ENCODE measurements around the gene CNRIP1.
"Not testable (repeated sequence)": the region's sequence is repeated elsewhere in the genome, so short reads cannot be mapped to it uniquely, and the experiment has no call there.

The CNRIP1 gene

DNA sequence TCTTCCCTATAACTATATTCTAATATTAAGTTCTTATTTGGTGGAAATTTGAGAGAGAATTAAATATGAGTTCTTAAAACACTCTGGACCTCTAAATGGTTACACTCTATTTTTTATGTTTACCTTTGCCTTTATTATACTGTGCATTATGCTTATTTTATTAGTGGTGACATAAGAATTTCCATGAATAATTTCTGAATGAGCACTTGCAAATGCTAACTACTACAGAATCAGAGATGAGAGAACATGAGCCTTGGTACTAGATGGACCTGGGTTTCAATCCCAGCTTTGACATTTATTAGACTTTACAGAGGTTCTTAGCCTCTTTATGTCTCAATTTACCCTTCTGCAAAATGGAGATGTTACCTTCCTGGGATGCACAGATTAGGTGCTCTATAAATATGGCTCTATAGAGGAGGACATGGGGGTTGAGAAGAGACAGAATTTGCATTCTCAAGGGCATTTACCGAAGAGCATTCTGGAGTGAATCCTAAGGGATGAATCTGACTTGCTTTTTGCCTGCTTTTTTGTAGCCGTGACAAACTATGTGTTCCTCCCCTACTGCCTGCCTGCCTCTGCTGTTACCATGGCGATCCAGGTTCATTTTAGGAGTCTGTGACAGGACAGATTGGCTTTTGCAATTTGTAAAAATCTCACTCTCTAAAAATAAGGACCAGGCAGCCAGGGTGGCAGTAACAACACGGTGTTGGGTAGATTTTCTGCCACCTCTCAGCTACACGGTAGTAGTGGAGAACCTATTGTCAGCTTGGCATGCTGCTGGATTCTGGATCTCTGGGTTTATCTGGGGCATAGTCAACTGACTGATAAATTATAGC, 20.7 kb upstream of the CNRIP1 start:
- DNase-seq, result no peak

DNA sequence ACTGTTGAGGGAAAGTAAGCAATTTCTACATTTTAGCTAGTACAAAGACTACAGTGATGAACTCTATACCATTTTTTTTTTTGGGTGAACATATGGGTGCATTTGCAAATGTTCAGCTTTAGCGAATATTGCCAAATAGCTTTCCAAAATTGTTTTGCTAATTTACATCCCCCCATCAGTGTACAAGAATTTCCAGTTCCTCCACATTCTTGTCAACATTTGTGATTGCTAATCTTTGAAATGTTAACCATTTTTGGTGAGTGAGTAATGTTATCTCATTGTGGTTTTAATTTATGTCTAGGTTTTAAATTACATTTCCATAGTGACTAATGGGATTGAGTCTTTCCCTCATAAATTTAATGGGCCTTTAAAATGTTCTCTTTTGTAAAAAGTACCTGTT, 16.4 kb upstream of the CNRIP1 start:
- DNase-seq, result no peak

DNA sequence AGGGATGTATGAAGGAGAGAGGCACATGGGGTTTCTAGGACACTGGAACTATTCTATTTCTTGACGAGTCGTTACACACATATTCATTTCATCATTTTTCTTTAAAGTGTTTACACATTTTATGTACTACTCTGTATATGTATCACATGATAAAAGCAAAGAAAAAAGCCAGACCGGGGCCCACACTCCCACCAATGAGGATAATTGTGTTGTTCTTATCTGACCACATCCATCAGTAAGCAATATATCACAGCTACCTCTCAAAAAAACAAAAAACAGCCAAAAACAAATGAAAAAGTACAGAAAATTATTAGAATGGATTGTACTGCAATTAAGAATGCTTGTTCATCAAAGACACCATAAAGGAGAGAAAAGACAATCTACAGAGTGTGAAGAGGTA, 14.2 kb upstream of the CNRIP1 start:
- DNase-seq, result no peak

DNA sequence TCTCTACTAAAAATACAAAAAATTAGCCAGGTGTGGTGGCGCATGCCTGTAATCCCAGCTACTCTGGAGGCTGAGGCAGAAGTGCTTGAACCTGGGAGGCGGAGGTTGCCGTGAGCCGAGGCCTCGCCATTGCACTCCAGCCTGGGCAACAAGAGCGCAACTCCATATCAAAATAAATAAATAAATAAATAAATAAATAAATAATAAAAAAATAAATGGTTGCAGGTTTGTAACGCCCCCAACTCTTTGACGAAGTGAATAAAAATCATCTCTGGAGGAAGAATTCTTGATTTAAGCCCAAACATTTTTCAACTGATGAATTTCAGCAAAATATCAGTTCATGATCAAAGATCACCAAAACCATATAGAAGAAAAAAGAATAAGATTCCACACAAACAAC, 13.3 kb upstream of the CNRIP1 start:
- DNase-seq, result no peak

DNA sequence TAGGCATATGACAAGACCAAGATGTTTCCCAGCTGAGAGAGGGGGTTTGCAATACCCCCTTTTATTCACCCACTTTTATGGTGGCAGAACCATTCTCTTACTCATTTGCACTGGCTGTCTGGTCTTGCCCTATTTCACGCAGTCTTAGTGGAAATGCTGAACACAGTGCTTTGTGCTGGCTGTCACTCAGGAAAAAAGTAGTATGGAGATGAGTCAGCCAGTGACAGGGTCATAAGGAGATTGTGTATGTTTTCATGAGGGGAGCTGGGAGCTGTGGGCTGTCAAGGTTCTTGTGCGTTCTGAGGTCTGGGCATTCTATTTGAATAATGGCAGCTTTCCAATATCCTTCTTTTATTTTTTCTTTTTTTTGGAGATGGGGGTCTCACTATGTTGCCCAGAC, 10.9 kb upstream of the CNRIP1 start:
- DNase-seq, result no peak

DNA sequence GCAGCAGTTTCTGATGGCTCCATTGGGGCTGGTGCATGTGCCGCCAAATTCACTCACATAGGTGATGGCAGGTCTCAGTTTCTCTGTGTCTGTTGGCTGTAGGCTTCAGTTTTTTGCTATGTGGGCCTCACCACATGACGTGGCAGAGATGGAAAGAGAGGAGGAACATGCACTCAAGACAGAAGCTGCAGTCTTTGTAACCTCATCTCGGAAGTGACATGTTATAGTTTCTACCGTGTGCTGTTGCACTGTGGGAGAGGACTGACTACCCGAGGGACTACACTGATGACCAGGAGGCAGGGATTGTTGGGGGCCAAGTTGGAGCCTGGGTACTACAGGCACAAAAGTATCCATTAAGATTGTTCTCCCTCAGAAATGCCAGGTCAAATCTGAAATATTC, 9.2 kb upstream of the CNRIP1 start:
- no peak for DNase-seq

DNA sequence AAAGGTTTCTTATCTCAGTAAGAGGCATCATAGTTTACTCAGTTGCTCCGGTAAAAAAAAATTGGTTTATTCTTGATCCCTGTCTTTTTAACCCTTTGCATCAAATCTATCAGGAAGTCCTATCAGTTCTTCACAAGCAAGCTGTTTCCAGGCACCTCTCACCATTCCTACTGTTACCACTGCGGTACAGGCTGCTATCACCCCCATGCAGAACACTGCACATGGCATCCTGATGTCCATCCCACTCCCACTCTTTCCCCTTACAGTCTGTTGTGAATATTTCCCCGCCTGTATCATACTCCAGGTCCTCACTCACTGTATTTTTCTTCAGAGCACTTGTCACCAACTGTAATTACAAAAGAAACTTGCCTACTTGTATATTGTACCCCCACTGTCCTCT, 5.3 kb upstream of the CNRIP1 start:
- DNase-seq, result no peak

DNA sequence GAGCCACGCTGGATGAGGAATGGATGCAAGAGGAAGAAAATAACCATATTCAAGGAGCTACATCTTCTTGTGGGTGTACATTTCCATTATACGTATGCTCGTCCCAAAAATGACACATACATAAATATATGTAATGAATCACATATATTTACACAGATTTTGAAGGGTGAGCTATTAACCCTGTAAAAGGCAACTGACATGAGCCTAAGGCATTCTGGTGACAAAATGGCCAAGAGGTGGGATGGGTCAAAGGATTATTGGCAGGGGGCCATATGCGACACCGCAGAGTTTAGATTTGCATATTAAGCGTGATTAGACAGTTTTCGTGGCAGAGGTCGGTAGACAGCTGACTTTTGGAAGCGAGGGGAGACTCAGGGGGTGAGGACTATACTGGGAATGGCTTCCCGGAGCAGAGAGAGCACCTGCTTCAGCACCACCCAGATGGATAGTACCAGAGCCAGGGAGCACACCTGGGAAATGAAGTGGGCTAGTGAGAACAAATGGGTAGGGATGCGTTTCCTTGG, 431 bp upstream of the CNRIP1 start:
- DNase-seq, result peak; percentile 76 to 93 (median 77)

DNA sequence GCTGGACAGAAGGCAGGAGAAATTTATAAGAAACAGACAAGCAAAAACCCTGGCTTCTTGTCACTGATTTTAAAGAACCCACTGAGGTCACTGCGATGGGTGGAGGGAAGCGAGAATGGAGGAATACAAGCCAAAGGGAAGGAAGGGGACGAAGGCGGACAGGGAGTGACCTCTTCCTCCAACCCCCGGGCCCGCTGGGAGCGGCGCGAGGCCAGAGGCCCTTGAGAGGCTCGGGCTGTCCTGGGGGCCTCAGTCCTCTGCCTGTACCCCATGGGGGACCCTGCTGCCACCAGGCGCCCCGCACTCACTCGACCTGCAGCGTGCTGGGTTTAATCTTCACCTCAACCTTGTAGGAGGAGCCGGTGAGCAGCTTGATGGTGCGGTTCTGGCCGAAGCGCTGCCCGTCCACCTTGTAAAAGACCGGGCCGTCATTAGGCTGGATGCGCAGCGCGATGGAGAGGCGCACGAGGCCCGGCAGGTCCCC, 793 bp downstream of the CNRIP1 start:
- peak in 1 of 3 experiments; percentile 73 for DNase-seq

DNA sequence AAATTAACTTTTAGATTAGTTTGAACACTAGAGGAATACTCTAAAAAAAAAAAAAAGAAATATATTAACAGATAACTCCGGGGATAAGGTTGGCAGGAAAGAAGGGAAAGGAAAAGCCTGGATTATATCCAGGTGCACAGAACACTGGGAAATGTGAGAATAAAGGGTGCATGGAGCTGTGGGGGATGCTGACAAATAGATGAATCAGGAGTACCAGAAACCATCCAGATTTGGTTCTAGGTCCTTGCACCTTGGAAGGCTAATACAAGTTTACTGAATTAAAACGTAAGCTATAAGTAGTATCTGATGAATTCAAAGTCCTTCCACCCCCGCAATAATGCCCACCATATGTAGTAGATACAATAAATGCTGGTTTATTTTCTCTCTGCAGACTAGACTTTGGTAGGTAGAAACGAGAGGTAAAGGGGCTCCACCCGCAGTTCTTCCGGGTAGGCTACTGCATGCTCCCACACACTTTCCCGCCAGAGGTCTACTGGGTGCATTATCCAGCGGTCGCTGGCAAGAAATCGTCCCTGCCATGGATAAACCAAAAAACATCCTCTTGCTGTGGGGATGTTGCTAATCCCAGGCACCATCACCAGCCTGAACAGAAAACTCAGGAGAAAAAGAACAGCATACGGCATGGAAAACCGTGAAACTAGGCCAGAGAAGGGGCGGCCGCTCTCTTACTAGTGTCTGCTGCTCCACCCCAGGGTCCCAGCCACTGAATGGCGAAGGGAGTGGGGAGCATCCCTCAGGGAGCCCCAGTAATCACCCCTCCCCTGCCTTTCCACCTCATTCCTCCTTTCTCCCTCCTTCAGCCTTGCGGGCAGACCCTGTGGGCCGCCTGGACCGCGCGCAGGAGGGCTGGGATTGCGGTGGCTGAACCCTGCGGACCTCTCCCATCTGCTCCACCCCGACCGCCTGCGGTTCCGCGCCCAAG, 1.5 kb downstream of the CNRIP1 start:
- DNase-seq, result peak in 1 of 3 experiments; percentile 47

DNA sequence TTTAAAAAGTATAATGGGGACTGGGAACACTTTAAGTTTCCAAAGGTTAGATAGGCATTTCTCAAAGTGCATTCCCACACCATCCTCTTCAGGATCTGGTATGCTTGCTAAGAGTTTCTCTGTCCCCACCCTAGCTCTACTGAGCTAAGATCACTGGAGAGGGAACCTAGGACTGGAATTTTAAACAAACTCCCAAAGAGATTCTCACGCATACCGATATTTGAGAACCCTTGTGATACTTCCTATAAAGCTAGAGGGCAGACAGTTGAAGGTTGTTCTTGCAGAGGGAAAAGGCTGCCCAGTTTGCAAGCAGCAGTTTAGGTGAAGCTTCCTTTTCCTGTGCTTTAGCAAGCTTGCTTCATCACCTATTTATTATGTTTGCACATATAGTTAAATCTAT, 3.6 kb downstream of the CNRIP1 start:
- no peak for DNase-seq

DNA sequence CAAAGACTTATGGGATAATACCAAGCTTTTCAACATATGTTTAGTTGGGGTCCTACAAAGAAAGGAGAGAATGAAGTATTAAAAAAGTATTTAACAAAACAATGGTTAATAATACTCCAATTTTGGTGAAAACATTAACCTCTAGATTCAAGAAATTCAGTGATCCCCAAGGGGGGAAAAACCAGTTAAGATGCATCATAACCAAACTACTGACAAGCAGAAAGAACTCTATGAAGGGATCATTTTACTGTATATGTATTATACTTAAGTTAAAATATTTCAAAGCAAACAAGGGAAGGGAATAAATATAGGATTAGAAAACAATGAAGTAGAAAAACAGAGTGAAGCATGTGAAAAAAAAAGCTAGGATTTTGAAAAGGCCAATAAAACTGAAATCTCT, 8.7 kb downstream of the CNRIP1 start:
- no peak for DNase-seq

DNA sequence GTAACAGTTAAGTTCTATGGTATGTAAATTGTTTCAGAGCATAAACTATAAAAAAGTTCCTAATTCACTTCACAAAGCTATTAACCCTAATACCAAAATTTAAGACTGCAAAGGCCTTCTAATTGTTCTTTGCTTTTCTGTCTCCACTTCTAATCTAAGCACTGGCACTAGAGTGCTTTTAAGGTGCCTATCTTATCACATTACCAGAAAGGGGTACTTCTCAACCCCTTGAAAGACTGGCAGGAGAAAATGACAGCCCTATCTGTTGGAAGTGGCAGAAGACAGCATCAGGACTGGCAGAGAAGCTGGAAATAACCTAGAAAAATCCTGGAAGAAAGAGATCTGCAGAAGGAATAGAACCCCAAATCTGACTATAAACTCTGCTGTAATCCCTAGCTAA, 10.3 kb downstream of the CNRIP1 start:
- DNase-seq, result no peak

DNA sequence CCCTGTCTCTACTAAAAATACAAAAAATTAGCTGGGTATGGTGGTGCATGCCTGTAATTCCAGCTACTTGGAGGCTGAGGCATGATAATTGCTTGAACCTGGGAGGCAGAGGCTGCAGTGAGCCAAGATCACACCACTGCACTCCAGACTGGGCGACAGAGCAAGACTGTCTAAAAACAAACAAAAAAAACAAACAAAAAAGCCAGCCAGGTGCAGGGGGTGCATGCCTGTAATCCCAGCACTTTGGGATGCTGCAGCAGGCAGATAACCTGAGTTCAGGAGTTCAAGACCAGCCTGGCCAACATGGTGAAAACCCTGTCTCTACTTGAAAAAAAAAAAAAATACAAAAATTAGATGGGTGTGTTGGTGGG, 15.9 kb downstream of the CNRIP1 start:
- DNase-seq, result not testable (repeated sequence)

DNA sequence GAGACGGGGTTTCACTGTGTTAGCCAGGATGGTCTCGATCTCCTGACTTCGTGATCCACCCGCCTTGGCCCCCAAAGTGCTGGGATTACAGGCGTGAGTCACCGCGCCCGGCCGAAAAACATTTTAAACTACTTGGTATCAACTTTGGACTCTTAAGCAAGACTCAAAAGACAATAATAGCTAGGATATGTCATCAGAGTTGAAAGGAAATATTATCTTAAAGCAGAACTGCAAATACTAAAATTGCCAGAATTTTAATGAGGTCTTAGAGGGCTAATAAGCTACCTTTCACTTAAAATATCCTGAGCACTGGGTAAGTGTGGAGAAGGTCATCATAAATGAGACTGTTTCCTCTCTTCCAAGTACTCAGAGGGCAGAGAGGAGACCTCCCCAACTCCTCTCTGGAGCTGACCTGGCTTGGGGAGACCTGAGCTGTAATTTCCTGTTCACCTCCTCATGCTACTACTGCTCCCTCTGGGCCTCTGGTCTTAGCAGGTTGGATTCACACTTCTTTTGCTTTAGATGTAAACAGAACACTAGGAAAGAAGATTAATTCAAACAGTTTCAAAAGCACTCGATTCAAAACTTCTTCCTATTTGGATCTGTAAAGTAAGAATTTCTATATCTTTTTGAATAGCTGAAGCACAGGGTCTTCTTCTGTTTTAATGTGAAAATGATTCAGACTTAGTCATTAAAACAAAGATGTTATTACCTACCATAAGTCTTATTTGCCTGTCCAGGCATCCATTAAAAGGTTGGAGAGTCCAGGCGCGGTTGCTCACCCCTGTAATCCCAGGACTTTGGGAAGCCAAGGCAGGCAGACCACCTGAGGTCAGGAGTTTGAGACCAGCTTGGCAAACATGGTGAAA, 16.5 kb downstream of the CNRIP1 start:
- DNase-seq, result no peak

DNA sequence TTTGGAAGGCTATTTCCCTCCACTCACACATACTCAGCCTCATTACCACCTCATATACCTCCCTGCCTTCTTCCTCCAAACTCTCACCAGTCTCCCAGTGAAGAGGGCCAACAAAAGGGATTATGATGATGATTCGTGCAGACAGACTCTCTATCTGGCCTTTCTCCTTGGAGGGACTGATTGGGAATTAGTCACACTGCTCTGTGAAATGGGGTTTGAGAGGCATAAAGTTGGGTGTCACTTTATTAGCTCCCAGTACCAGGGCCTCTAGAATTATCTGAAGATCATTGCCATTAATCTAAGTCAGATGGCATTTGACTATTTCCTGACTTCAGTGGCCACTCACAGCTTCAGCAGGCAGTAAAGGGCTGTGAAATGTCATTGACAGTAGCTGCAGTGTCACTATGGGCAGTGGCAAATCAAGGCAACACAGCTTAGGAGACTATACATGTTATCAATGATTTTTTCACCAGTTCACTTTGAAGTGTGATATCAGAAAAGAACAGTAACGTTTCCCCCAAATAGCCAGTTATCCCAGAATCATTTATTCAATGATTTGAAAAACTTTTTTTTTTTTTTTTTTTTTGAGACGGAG, 17.4 kb downstream of the CNRIP1 start:
- DNase-seq, result no peak

DNA sequence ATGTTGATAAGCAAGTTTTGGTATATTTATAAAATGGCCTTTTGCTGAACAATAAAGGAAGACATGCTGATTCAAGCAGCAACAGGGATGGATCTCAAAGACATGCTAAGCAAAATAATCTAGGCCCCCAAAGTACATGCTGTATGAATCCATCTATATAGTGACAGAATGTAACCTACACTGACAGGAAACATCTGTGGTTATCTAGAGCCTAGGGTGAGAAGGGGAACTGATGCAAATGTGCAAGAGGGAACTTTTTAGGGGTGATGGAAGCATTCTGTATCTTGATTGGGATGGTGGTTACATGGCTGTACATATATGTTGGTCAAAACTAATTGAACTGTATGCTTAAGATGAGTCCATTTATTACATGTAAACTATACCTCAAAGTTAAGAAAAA, 24.2 kb downstream of the CNRIP1 start:
- DNase-seq, result no peak

DNA sequence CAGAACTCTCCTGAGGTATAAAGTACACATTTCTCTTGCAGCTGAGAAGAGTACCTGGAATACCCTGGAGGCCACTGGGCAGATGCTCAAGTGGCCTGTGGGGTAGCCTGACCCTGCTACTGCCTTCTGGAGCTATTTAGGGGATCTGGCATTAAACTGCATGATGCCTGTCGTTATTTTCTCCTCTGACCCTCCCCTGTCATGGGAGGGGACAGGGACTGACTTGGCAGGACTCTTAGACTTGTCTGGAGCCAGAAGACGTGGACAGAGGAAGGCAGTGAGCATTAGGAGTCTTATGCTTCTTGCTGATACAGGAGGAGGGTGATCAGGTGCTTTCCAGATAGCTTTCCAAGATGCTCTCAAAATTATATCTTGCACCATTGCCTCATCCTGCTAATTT, 24.8 kb downstream of the CNRIP1 start:
- no peak for DNase-seq

DNA sequence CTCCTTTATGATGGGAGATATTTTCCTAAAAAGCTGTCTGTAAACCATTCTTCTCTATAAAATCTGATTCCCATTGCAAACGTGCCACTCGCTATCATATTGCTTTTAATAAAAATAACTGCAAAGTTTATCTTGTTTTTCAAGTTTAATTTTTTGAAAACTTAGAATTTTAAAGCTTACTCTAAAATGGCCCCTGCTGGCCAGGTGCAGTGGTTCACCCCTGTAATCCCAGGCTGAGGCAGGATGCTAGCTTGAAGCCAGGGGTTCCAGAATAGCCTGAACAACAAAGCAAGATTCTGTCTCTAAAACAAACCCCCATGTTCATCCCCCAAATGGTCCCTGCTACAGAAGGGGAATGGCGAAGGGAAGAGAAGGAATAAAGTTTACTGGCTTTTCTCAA, 25.6 kb downstream of the CNRIP1 start:
- DNase-seq, result no peak

DNA sequence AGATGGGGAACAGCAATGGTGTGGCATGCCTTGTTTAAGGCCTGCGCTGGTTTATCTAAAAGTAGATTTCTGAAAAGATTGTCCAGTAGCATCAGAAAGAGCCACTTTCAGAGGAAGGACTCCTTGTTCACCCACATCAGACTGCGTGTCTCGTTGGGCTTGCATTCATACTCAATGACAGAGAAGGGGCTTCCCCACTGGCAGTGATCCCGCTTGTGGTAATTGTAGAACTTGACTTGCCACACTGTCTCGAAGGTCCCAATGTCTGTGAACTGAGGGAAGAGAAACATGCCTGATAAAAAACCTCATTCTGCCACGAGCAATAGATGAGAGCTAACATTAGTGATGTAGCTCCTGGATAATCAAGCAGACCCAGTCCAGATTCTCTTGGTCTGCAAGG, 26.0 kb downstream of the CNRIP1 start:
- DNase-seq, result no peak

DNA sequence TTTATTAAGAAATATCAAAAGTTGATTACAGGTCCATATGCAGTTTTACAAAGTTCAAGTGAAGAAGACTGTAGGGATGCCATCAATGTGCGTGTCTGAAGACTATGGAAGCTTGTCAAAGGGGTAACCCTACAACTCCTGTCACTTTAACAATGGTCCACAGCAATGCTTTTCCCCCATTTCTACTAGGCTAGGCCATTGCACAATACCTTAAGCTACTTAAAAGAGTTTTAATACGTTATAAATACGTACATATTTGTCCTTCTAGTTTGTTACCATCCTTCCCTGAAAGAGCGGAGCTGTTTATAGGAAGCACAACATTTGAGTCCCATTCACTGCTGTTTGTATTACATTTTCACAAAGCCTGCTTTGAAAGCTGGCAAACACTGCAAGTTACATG, 26.7 kb downstream of the CNRIP1 start:
- DNase-seq, result no peak

DNA sequence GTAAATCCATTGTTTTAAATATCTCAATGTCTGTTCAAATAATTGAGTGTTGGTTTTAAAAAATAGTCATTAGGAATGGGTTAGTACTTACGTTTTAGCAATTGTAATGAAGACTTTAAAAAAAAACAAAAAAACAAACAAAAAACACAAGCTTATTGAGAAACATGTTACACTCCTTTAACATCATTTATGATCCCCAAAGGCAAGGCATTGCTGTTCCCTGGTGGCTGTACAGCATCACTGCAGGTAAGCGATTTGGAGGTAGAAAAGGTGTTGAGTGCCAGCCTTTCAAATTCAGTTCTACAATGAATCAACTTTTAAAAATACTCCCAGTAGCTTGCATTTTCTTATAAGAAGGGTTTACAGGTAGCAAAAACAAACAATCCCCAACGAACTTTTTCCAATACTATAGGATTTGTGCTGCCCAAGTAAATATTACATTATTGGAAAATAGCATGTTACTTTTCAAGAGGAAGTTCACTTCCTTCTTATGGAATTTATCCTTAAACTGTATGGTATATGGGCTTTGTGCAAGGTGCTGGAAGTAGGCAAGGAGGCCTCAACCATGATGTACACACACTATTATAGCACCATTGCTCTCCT, 27.5 kb downstream of the CNRIP1 start:
- DNase-seq, result peak in 2 of 3 experiments; percentile 22 to 56
